CD4-positive, alpha-beta T cell (primary cell): ENCODE results near the gene ATF1. TPM values are rescaled to one million over a fixed set of nuclear protein-coding genes. Genes with fewer than 3 reads are reported as not detected.

ENCODE experiments used
- ATAC-seq: fragments of 200-7000 bp; cut with Tn5 transposase; one replicate; pipeline ENCODE4 v1.10.0; 2022; ENCODE audit warnings: mild to moderate bottlenecking; ENCODE audit not compliant: poor library complexity
- CTCF ChIA-PET: fragments of 350-600 bp; sonication (Branson Sonifier 250); formaldehyde crosslinking; loops from one replicate; lab custom pipeline; 2021; ENCODE audit warnings: antibody characterized with exemption, inconsistent platforms; lab: Charles Lee
- POLR2A ChIA-PET: fragments of 350-600 bp; sonication (Branson Sonifier 250); formaldehyde crosslinking; loops from one replicate; lab custom pipeline; 2021; ENCODE audit warnings: antibody characterized with exemption, inconsistent platforms; lab: Charles Lee
- DNase-seq, 14 experiments: peaks; one replicate each; pipeline ENCODE4 v3.0.0-alpha.2; 2013 to 2020; ENCODE audit warnings: mixed read lengths in 2 of 14
- H3K27ac ChIP-seq, 2 donors: one replicate each; pipeline versions ENCODE4 v1.5.1 to v1.7.0; 2013; ENCODE audit warnings: low read length in 2 of 2, low read depth in 1 of 2, mild to moderate bottlenecking in 1 of 2
- H3K27me3 ChIP-seq, 2 experiments: 1 replicate in 1 of 2; 2 replicates in 1 of 2; pipeline versions ENCODE4 v1.6.1 to v1.7.0; 2013; ENCODE audit warnings: low read length in 2 of 2, control low read depth in 1 of 2, mild to moderate bottlenecking in 1 of 2, moderate library complexity in 1 of 2; ENCODE audit not compliant: insufficient read depth in 2 of 2, control insufficient read depth in 1 of 2
- H3K36me3 ChIP-seq: one replicate; pipeline ENCODE4 v1.6.1; 2013; ENCODE audit warnings: low read length, control low read depth; ENCODE audit not compliant: insufficient read depth
- H3K4me1 ChIP-seq: one replicate; pipeline ENCODE4 v1.6.1; 2013; ENCODE audit warnings: low read length, control low read depth; ENCODE audit not compliant: insufficient read depth
- H3K4me3 ChIP-seq: one replicate; pipeline ENCODE4 v1.5.1; 2013; ENCODE audit warnings: mild to moderate bottlenecking, low read length, moderate library complexity
- H3K9me3 ChIP-seq, 2 experiments: 1 replicate in 1 of 2; 2 replicates in 1 of 2; pipeline versions ENCODE4 v1.6.1 to v1.7.0; 2013; ENCODE audit warnings: low read length in 2 of 2, mild to moderate bottlenecking in 2 of 2, control low read depth in 1 of 2, moderate library complexity in 1 of 2; ENCODE audit not compliant: control insufficient read depth in 1 of 2, insufficient read depth in 1 of 2
- H3K27ac Mint-ChIP-seq: one replicate; pipeline ENCODE4 v1.8.0; 2020; ENCODE audit warnings: mixed read lengths
- H3K27me3 Mint-ChIP-seq: one replicate; pipeline ENCODE4 v1.8.0; 2021; ENCODE audit warnings: mixed read lengths
- H3K36me3 Mint-ChIP-seq: one replicate; pipeline ENCODE4 v1.8.0; 2021; ENCODE audit warnings: low read depth, mixed read lengths
- H3K4me1 Mint-ChIP-seq: one replicate; pipeline ENCODE4 v1.8.0; 2021; ENCODE audit warnings: low read depth, mixed read lengths
- H3K4me3 Mint-ChIP-seq: one replicate; pipeline ENCODE4 v1.8.0; 2020; ENCODE audit warnings: mild to moderate bottlenecking, mixed read lengths
- H3K9me3 Mint-ChIP-seq: one replicate; pipeline ENCODE4 v1.8.0; 2020; ENCODE audit warnings: mixed read lengths
- CTCF ChIP-seq: fragments of 200-600 bp; IDR thresholded peaks from one replicate; pipeline ENCODE4 v1.8.0; 2022; ENCODE audit warnings: antibody characterized with exemption, mild to moderate bottlenecking
- intact Hi-C, 2 experiments: fragments of 100-400 bp; cut with DNase I in 1 of 2; cut with micrococcal nuclease in 1 of 2; formaldehyde crosslinking; loops; one replicate each; pipeline versions ENCODE4 v1.15.1 to v1.9.0; 2023 to 2025; cut with DNase I, micrococcal nuclease
- total RNA-seq, 174 experiments: library from RNA in 2 of 174; stranded (reverse) in 2 of 174; gene quantifications; one replicate each; pipeline ENCODE4 v1.2.3 and lab custom pipeline; 2021 to 2026

The ATF1 gene
- total RNA-seq, 2 experiments from 2014 or later = 11.3 TPM

- H3K27me3 ChIP-seq = no peaks in the 10 kb centered on the region
- H3K4me3 ChIP-seq = no peak overlapping the region
- Mint-ChIP-seq H3K4me1 (no peaks in the 10 kb centered on the region), H3K4me3 (no peak overlapping the region), H3K36me3 (peaks cover 31% of the 10 kb centered on the region), H3K27ac (no peak overlapping the region), H3K9me3 (no peaks in the 10 kb centered on the region), H3K27me3 (no peaks in the 10 kb centered on the region)
- peaks cover 10% of the 10 kb centered on the region for H3K36me3 ChIP-seq
- ChIA-PET CTCF (no interaction called here), POLR2A (no interaction called here)
- DNase-seq = no peak
- no peak for ATAC-seq
- H3K4me1 ChIP-seq = no peaks in the 10 kb centered on the region
- no peak overlapping the region for H3K27ac ChIP-seq
- intact Hi-C loops = no loop called here
- no peaks in the 10 kb centered on the region for H3K9me3 ChIP-seq
- TF ChIP-seq CTCF = no peak
Observed at GRCh38 chr12:50751948-50752721, 11.8 kb upstream of the ATF1 start.

GRCh38 chr12:50753232-50753769 lies 10.6 kb upstream of the ATF1 start:
- Mint-ChIP-seq H3K4me3 (no peak overlapping the region), H3K9me3 (no peaks in the 10 kb centered on the region), H3K27me3 (no peaks in the 10 kb centered on the region), H3K4me1 (no peaks in the 10 kb centered on the region), H3K36me3 (peaks cover 21% of the 10 kb centered on the region), H3K27ac (no peak overlapping the region)
- ChIA-PET CTCF (no interaction called here), POLR2A (no interaction called here)
- TF ChIP-seq CTCF = no peak
- intact Hi-C loops = no loop called here
- no peaks in the 10 kb centered on the region for H3K9me3 ChIP-seq
- no peaks in the 10 kb centered on the region for H3K4me1 ChIP-seq
- H3K27ac ChIP-seq = no peak overlapping the region
- no peak overlapping the region for H3K4me3 ChIP-seq
- no peak for DNase-seq
- H3K36me3 ChIP-seq = no peaks in the 10 kb centered on the region
- H3K27me3 ChIP-seq = no peaks in the 10 kb centered on the region
- ATAC-seq = no peak

GRCh38 chr12:50764286-50765094 lies 589 bp downstream of the ATF1 start:
- peaks cover 54% of the 10 kb centered on the region for H3K4me1 Mint-ChIP-seq
- no peaks in the 10 kb centered on the region for H3K27me3 ChIP-seq

More at GRCh38 chr12:50764286-50765094, 589 bp downstream of the ATF1 start:
- ChIA-PET CTCF (interaction anchor here (0.7 to 2.4 kb wide), 21 partner anchors 10 to 319 kb away, joined by 3 to 12 read pairs (median 4); partner anchors contain the start of genes CSRNP2, DIP2B and SLC11A2), POLR2A (interaction anchor here (0.6 to 2.9 kb wide), 23 partner anchors 9 to 1398 kb away, joined by 3 to 29 read pairs (median 7); partner anchors contain the start of genes COX14, CSRNP2, DAZAP2 and DIP2B)
- no peaks in the 10 kb centered on the region for H3K9me3 ChIP-seq
- peaks cover 16% of the 10 kb centered on the region for H3K36me3 Mint-ChIP-seq
- H3K27ac ChIP-seq = peak overlapping the region; percentile 92 to 96
- H3K9me3 Mint-ChIP-seq = peaks cover 3% of the 10 kb centered on the region
- peak overlapping the region; percentile 83 for H3K4me3 ChIP-seq
- H3K4me1 ChIP-seq = peaks cover 27% of the 10 kb centered on the region
- peak overlapping the region; percentile 91 for H3K4me3 Mint-ChIP-seq
- TF ChIP-seq CTCF = no peak
- intact Hi-C loops = loop anchor here (1.0 to 10.0 kb wide), 13 partner anchors 58 to 680 kb away; partner anchors contain the start of genes CSRNP2 (in 2 of the 2), CELA1 (in 1 of the 2), DIP2B (in 1 of the 2) and LIMA1 (in 1 of the 2)
- peak overlapping the region; percentile 93 for H3K27ac Mint-ChIP-seq
- DNase-seq (peak; percentile 51 to 91 (median 76)), ATAC-seq (peak; percentile 60)
- peaks cover 2% of the 10 kb centered on the region for H3K36me3 ChIP-seq
- H3K27me3 Mint-ChIP-seq = no peaks in the 10 kb centered on the region
